ENCODE data around the gene COX8C. TPM values are rescaled to one million over a fixed set of nuclear protein-coding genes. Genes with fewer than 3 reads are reported as not detected.

COX8C gene
- total RNA-seq, 3 donors from 2014 or later, result not detected

DNA sequence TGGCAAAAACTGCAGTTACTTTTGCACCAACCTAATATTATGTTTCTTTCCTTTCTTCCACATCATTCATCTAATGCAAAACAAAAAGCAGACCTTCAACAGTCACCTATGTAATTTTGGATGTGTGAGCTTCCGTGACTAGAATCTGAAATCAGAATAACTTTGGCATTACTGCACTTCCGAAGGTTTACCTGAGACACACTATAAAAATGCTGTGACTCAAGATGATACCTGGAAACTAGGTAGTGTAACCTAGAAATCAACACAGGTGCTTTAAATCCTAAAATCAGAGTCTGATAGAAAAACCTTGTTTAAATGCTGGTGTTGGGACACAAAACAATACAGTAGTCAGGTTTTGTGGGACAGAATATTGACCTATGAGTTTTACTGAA is 16.4 kb upstream of the COX8C start:
- Histone ChIP-seq H3K36me3 (ENCODE audit: low read depth) (no peaks in the 10 kb centered on the region), H3K4me1 (ENCODE audit: low read depth) (peaks cover 38% of the 10 kb centered on the region), H3K4me3 (no peak overlapping the region), H3K9me3 (no peaks in the 10 kb centered on the region)
- DNase-seq (no peak), ATAC-seq (no peak)
- TF ChIP-seq, protein P1, sequence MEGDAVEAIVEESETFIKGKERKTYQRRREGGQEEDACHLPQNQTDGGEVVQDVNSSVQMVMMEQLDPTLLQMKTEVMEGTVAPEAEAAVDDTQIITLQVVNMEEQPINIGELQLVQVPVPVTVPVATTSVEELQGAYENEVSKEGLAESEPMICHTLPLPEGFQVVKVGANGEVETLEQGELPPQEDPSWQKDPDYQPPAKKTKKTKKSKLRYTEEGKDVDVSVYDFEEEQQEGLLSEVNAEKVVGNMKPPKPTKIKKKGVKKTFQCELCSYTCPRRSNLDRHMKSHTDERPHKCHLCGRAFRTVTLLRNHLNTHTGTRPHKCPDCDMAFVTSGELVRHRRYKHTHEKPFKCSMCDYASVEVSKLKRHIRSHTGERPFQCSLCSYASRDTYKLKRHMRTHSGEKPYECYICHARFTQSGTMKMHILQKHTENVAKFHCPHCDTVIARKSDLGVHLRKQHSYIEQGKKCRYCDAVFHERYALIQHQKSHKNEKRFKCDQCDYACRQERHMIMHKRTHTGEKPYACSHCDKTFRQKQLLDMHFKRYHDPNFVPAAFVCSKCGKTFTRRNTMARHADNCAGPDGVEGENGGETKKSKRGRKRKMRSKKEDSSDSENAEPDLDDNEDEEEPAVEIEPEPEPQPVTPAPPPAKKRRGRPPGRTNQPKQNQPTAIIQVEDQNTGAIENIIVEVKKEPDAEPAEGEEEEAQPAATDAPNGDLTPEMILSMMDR (IDR thresholded peaks at IDR 0.05), result no peak
- intact Hi-C loops (cut with DNase I, micrococcal nuclease), result no loop called here

DNA sequence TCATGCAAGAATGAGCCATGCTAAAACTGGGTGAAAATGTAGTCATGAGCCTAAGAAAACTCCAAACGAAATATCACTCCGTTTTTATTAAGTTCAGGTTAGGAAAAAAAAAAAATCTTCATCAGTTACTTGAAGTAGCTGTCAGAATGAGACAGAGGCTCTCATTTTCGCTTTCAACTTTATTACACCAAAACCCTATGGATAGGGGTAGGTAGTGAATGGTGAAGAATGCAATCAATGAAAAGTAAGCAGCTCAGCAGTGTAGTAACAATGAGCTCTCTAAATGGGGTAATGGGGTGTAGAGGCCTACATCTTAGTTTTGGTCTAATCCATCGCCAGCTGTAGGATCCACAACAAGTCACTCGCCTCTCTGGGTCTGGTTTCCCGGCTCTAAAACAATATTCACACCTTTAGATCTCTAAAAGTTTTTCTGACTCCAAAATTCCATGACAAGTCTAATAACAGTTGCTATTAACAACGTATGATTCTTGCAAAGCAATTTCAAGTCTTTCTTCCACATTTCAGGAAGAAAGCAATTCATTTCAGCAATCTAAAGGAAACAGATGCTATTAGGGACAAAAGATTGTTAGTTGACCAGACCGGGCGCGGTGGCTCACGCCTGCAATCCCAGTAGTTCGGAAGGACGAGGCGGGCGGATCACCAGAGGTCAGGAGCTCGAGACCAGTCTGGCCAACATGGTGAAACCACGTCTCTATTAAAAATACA is 15.8 kb upstream of the COX8C start:
- TF ChIP-seq, protein P1 (IDR thresholded peaks at IDR 0.05), result no peak
- intact Hi-C loops (cut with DNase I, micrococcal nuclease), result no loop called here
- H3K36me3 ChIP-seq (ENCODE audit: low read depth), result no peaks in the 10 kb centered on the region
- DNase-seq, result peak in 2 of 3 donors; percentile 56 to 64
- ATAC-seq, result no peak
- H3K4me1 ChIP-seq (ENCODE audit: low read depth), result peaks cover 38% of the 10 kb centered on the region
- no peak overlapping the region for H3K4me3 ChIP-seq
- no peaks in the 10 kb centered on the region for H3K9me3 ChIP-seq

DNA sequence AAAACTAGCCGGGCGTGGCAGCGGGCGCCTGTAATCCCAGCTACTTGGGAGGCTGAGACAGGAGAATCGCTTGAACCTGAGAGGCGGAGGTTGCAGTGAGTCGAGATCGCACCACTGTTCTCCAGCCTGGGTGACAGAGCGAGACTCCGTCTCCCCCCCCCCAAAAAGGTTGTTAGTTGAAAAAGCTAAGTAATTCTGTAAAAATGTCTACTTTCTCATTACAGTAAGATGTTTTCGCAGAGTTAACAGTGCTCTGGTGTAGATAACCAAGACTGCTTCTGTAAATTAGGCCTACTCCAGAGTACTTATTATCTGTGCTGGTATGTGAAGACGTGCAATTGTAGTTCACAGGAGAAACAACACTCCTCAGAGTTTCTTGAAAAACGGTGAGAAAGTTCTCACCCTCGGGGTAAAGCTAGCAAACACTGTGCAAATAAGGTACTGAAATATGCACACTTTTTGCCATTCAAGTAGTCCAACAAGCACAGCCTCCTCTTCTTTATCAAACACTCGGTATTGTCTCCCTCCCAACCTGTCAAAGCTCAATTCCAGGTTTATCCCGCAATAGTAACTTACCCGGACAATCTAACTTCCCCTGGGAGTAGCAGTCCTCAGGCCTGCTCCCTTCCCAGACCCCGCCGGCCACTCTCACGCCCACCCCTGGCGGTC is 15.1 kb upstream of the COX8C start:
- Histone ChIP-seq H3K9me3 (no peaks in the 10 kb centered on the region), H3K36me3 (ENCODE audit: low read depth) (no peaks in the 10 kb centered on the region), H3K4me3 (peak overlapping the region; percentile 94), H3K4me1 (ENCODE audit: low read depth) (peaks cover 38% of the 10 kb centered on the region)
- TF ChIP-seq, protein P1 (IDR thresholded peaks at IDR 0.05), result no peak
- ATAC-seq, result no peak
- DNase-seq, result peak in 1 of 3 donors; percentile 33
- intact Hi-C loops (cut with DNase I, micrococcal nuclease), result no loop called here

DNA sequence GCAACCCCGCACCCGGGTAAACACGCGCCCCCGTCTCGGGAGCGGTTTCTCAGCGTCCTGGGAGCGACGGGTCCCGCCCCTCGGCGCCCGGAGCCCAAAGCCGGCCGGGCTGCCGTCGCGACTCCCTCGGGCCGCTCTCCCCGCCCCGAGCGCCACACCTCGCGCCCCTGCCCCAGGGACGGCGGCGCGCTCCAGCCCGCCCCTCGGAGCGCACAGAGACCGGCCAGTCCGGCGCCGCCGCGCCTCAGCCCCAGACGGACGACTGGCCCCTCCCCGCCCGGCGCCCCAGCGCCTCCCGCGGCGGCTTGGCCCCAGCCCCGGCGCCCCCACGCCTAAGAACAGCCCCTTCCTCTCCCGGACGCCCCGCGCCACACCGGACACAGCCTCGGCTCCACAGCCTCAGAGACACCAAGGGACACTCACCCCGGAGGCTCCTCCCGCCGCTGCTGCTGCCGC is 14.6 kb upstream of the COX8C start:
- intact Hi-C loops (cut with DNase I, micrococcal nuclease), result no loop called here
- ATAC-seq (peak; percentile 77), DNase-seq (peak; percentile 58 to 85 (median 74))
- Histone ChIP-seq H3K4me3 (peak overlapping the region; percentile 94), H3K4me1 (ENCODE audit: low read depth) (peaks cover 38% of the 10 kb centered on the region), H3K9me3 (no peaks in the 10 kb centered on the region), H3K36me3 (ENCODE audit: low read depth) (no peaks in the 10 kb centered on the region)
- TF ChIP-seq, protein P1 (IDR thresholded peaks at IDR 0.05), result no peak

DNA sequence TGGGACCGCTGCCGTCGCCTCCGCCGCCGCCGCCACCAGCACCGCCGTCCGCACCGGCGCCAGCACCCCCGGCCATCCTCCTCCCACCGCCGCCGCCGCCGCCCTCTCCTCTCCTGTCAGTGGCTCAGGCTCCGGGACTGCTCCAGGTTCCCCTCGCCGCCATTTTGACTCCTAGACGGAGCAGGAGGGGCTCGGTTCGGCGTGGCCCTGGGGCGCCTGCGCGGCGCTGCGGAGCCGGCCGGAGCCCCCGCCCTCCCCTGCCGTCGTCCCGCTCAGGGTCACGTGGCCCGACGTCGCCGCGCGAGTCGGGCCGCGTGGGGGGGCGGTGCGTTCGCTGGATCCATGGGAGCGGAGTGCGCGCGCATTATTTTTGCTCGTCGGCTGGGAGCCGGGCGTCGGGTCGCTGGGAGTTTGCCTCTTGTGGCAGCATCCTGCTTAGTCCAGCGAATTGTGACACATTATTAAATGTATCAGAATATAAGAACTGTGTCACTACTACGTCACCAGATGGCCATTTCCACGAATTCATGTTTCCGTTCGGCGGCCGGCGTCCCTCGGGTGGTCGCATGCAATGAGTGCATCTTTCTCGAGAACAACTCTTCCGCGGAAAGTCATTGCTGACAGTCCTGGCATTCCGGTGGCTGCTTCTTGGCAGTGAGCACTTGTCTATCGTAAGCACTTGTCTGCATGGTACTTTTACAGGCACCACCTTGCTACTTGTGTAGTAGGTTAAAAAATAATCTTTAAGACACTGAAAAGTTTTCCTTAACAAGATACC is 13.9 kb upstream of the COX8C start, which contains the start of gene BTBD7:
TSS of gene BTBD7 (minus strand) at position 184 of the 778 bp plus-strand sequence. CDS start 36,985 bp downstream, outside the sequence.
- Histone ChIP-seq H3K4me1 (ENCODE audit: low read depth) (peaks cover 38% of the 10 kb centered on the region), H3K9me3 (no peaks in the 10 kb centered on the region), H3K36me3 (ENCODE audit: low read depth) (no peaks in the 10 kb centered on the region), H3K4me3 (peak within 1 kb of the TSS; percentile 94)
- intact Hi-C loops (cut with DNase I, micrococcal nuclease), result no loop called here
- TF ChIP-seq, protein P1 (IDR thresholded peaks at IDR 0.05), result no peak
- peak; percentile 96 for ATAC-seq
- DNase-seq, result peak; percentile 96 to 97 (median 97)

All from mucosa of descending colon (tissue), 3 donors.